Peyer's patch (tissue), 4 donors: Measurements from ENCODE around the gene ZNF43. TPM values are rescaled to one million over a fixed set of nuclear protein-coding genes. Genes with fewer than 3 reads are reported as not detected.

Source experiments
- DNase-seq, 3 donors: peaks; one replicate each; pipeline ENCODE4 v3.0.0-alpha.2; 2017 to 2019
- H3K27ac ChIP-seq, 4 donors: fragments of 200-600 bp; sonication (generic); one replicate each; pipeline ENCODE4 v1.5.1; 2016 to 2019
- H3K27me3 ChIP-seq, 2 donors: fragments of 200-600 bp; sonication (generic); one replicate each; pipeline ENCODE4 v1.5.1; 2019
- H3K36me3 ChIP-seq, 3 donors: fragments of 200-600 bp; sonication (generic); one replicate each; pipeline ENCODE4 v1.5.1; 2016 to 2019
- H3K4me1 ChIP-seq, 4 donors: fragments of 200-600 bp; sonication (generic); one replicate each; pipeline ENCODE4 v1.5.1; 2016 to 2019
- H3K4me3 ChIP-seq, 4 donors: fragments of 200-600 bp; sonication (generic); 1 replicate in 3 of 4; 2 replicates in 1 of 4; pipeline ENCODE4 v1.5.1; 2016 to 2019; ENCODE audit warnings: mild to moderate bottlenecking in 1 of 4
- H3K9me3 ChIP-seq, 4 donors: fragments of 200-600 bp; sonication (generic); one replicate each; pipeline ENCODE4 v1.5.1; 2016 to 2019; ENCODE audit warnings: mild to moderate bottlenecking in 1 of 4
- CTCF ChIP-seq, 6 experiments: fragments of 450-650 bp in 4 of 6; fragments of 200-600 bp in 2 of 6; sonication (generic) in 1 of 6; IDR thresholded peaks; one replicate each; pipeline ENCODE4 v1.5.1; 2017 to 2019; ENCODE audit warnings: antibody characterized with exemption in 6 of 6, mild to moderate bottlenecking in 3 of 6, moderate library complexity in 1 of 6
- POLR2A ChIP-seq, 2 donors: fragments of 450-650 bp; IDR thresholded peaks; one replicate each; pipeline ENCODE4 v1.5.1; 2017; ENCODE audit warnings: antibody characterized with exemption in 2 of 2, mild to moderate bottlenecking in 2 of 2, moderate library complexity in 2 of 2
- total RNA-seq, 4 donors: library from RNA; depleted of rRNA; stranded (reverse); fragments of >200 nt; gene quantifications; one replicate each; pipeline ENCODE4 v1.1.0, GENCODE V29; 2016

ZNF43 gene
- total RNA-seq, 4 donors from 2014 or later: 11.4 to 45.4 (median 13.0) TPM

GRCh38 chr19:21841488-21842097, 5.6 kb upstream of the ZNF43 start:
- no peaks in the 10 kb centered on the region for H3K27me3 ChIP-seq
- H3K27ac ChIP-seq: no peak overlapping the region
- no peak for TF ChIP-seq CTCF (IDR thresholded peaks at IDR 0.05)
- no peak for TF ChIP-seq POLR2A (IDR thresholded peaks at IDR 0.05)
- no peak for DNase-seq
- H3K4me3 ChIP-seq: no peak overlapping the region
- H3K4me1 ChIP-seq: peaks cover 0 to 2% (median 0%) of the 10 kb centered on the region in 4 donors
- peaks cover 0 to 38% (median 0%) of the 10 kb centered on the region in 3 donors for H3K36me3 ChIP-seq
- H3K9me3 ChIP-seq: no peaks in the 10 kb centered on the region

GRCh38 chr19:21841081-21841480, 5.1 kb upstream of the ZNF43 start:
- Histone ChIP-seq H3K4me3 (no peak overlapping the region), H3K4me1 (peaks cover 0 to 5% (median 0%) of the 10 kb centered on the region in 4 donors), H3K27ac (no peak overlapping the region), H3K9me3 (no peaks in the 10 kb centered on the region), H3K27me3 (no peaks in the 10 kb centered on the region), H3K36me3 (peaks cover 0 to 38% (median 0%) of the 10 kb centered on the region in 3 donors)
- DNase-seq: no peak
- TF ChIP-seq POLR2A (IDR thresholded peaks at IDR 0.05): no peak
- no peak for TF ChIP-seq CTCF (IDR thresholded peaks at IDR 0.05)

GRCh38 chr19:21839976-21840375, 4.0 kb upstream of the ZNF43 start:
- no peak overlapping the region for H3K27ac ChIP-seq
- no peak overlapping the region for H3K4me3 ChIP-seq
- peaks cover 0 to 33% (median 0%) of the 10 kb centered on the region in 3 donors for H3K36me3 ChIP-seq
- TF ChIP-seq POLR2A (IDR thresholded peaks at IDR 0.05): no peak
- TF ChIP-seq CTCF (IDR thresholded peaks at IDR 0.05): no peak
- H3K27me3 ChIP-seq: no peaks in the 10 kb centered on the region
- H3K4me1 ChIP-seq: peaks cover 0 to 5% (median 0%) of the 10 kb centered on the region in 4 donors
- no peaks in the 10 kb centered on the region for H3K9me3 ChIP-seq
- DNase-seq: no peak

- Histone ChIP-seq H3K27ac (no peak overlapping the region), H3K4me1 (peaks cover 0 to 5% (median 0%) of the 10 kb centered on the region in 4 donors), H3K27me3 (no peaks in the 10 kb centered on the region), H3K36me3 (peaks cover 0 to 31% (median 0%) of the 10 kb centered on the region in 3 donors), H3K4me3 (no peak overlapping the region), H3K9me3 (no peaks in the 10 kb centered on the region)
- no peak for DNase-seq
- TF ChIP-seq CTCF (IDR thresholded peaks at IDR 0.05) (no peak), POLR2A (IDR thresholded peaks at IDR 0.05) (no peak)
These were observed 2.7 kb upstream of the ZNF43 start for GRCh38 chr19:21838646-21839045.

- Histone ChIP-seq H3K9me3 (no peaks in the 10 kb centered on the region), H3K4me3 (peak overlapping the region; percentile 52 to 83 (median 73)), H3K27ac (peak overlapping the region; percentile 84 to 94 (median 90)), H3K4me1 (peaks cover 0 to 5% (median 0%) of the 10 kb centered on the region in 4 donors), H3K36me3 (peaks cover 0 to 3% (median 0%) of the 10 kb centered on the region in 3 donors), H3K27me3 (no peaks in the 10 kb centered on the region)
- no peak for TF ChIP-seq CTCF (IDR thresholded peaks at IDR 0.05)
- TF ChIP-seq POLR2A (IDR thresholded peaks at IDR 0.05): no peak
- no peak for DNase-seq
These were observed 563 bp downstream of the ZNF43 start for GRCh38 chr19:21835429-21835809.
